GM18909 (cell line): ENCODE measurements around the gene ST3GAL4.
"Not testable (repeated sequence)": the region's sequence is repeated elsewhere in the genome, so short reads cannot be mapped to it uniquely, and the experiment has no call there.

Experiments
- ATAC-seq: cut with Tn5 transposase; IDR thresholded peaks from one replicate; pipeline ENCODE4 v1.9.1; 2021; ENCODE audit warnings: mild to moderate bottlenecking; ENCODE audit not compliant: unreplicated experiment, poor library complexity

Gene ST3GAL4

DNA sequence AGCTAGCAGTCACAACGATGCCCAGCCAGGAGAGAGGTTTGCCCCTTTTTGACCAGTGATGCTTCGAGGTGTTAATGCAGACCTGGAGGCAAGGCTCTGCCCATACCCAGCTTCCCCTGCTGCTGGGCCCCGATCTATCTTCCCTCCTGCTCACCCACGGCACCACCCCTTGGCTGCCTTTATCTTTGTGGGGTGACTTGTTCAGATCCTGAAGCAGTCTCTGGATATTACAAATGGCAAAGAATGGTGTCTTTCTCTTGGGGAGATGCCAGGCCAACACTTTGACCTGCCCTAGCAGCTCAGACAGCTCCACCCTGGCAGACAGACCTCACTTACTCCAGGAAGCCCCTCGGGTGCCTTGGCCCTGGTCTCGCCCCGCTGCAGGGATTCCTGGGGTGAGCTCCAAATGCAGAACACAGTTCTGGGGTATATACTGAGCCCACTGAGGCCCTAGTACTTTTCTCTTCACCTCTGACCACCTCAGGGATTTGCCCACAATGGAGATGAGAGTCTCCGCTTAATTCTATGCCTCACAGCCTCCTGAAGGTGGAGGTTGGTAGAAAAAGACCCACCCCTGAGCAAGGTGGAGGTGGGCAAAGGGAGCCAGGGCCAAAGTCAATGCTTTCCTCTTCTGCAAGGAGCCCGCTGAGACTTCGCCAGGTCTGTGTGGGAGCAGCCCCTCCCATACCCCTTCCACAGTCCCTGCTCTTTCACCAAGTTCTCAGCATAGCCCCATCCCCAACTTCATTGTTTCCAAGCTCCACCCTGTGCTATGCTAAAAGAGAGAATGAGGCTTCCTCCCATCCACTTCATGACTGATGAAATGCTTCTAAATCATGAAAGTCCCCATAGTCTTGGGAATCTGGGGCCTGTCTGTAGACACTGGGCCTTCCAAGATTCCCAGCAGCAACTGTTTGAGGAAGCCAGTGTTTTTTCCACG is 11.1 kb upstream of the ST3GAL4 start:
- ATAC-seq, result no peak

DNA sequence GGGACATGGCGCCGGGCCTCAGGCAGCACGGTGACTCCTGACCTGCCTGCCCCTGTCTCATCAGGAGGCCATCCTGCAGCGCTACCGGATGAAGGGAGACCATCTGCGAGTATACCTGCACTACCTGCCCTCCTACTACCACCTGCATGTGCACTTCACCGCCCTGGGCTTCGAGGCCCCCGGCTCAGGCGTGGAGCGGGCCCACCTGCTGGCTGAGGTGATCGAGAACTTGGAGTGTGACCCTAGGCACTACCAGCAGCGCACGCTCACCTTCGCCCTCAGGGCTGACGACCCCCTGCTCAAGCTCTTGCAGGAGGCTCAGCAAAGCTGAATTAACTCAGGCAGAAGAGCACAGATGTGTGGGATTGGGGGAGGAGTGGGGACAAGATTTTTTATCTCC is 10.2 kb upstream of the ST3GAL4 start:
- no peak for ATAC-seq

DNA sequence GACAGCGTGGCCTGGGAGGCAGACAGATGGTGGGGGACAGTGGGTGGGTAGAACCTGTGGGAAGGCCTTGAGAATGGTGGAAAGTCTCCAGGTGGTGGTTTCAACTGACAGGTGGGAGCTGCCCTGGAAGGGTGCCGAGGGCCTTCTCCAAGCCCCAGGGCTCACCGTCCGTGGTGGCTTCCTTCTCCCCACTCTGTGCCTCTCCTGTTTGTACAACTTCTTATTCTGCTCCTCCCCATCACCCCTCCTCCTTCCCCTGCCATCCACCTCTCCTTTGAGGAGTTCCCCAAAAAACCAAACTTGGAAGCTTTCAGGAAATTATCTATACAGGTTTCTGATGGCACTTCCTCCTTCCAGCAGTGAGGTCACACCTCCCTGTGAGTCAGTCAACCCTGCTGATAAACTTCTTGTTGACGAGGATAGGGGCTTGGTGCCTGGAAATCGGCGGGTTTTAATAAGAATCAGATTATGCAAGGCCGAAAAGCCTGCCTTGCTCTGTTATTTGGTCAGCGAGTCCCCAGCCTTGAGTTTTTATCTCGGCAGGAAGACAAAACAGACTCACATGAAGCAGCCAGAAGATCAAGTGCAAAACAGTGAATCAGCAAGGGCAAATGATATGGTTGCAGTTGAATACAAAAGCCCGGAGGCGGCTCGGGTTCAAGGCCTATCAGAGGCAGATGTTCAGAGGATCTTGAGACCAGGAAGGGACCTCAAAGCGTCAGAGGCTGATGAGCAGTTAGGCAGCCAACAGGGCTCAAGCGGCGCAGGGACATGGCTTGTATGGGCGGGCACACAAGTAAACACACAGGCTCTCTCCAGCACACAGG is 9.5 kb upstream of the ST3GAL4 start:
- no peak for ATAC-seq

DNA sequence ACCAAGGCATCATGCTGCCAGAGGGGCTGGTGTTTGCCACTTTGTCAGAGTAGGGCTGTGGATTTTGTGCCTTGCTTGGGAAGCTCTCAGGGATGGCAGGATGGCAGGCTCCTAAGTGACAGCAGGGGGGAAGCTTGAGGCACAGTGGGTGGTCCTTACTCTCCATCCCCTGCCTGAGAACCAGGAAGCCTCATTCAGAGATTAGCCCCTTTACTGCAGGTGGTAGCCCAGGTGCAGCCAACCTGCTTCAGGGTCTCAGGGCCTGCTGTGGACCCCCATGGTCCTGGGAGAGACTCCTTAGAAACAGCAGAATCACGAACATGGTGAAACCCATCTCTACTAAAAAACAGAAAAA is 8.9 kb upstream of the ST3GAL4 start:
- no peak for ATAC-seq

DNA sequence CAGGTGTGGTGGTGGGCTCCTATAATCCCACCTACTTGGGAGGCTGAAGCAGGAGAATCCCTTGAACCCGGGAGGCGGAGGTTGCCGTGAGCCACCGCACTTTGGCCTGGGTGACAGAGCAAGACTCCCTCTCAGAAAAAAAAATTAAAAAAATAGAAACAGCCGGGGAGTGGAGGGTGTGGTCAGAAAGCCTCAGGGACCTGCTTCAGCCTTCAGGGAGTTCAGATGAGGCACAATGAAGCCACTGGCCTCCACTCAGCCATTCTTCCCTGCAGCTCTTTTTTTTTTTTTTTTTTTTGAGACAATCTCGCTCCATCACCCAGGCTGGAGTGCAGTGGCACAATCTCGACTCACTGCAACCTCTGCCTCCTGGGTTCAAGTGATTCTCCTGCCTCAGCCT is 8.5 kb upstream of the ST3GAL4 start:
- not testable (repeated sequence) for ATAC-seq

DNA sequence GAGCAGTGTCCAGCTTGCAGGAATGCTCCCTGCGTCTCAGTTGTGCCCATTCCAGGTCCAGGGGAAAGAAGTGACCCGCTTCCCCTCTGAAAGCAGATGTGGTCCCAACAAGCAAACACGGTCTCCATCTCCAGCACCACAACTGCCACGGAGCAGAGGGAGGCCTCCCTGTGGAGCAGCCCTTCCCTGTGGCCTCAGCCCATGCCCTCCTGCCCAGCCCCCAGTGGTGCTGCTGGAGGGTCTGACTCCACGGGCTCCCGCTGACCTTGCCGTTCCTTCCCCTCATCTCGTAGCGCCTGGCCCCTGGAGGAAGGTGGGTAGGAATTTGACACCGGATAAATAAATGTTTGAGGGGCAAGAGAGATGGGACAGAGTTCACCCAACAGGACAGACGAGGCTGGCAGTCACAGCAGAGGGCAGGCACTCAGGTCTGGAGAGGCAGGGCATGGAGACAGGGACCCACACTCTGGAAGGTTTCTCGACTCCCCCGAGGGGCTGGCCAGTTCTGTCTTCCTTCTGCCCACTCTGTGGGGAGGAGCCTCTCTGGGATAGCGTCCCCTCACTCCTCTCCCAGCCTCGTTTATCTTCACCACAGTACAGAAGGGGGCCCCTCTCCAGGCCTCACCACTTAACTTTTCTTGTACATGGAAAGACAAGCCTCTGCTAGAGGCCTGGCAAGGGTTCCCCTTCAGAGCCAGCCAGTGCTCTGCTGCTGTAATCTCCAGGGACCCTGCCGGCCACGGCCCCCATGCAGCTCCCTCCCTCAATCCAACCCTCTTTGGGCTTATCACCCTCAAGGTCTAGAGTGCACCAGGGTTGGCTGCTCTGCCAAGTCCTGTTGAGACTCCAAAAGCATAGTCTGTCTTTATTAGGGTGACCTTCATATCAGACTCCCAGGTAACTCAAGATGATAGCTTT is 7.5 kb upstream of the ST3GAL4 start:
- ATAC-seq, result no peak

DNA sequence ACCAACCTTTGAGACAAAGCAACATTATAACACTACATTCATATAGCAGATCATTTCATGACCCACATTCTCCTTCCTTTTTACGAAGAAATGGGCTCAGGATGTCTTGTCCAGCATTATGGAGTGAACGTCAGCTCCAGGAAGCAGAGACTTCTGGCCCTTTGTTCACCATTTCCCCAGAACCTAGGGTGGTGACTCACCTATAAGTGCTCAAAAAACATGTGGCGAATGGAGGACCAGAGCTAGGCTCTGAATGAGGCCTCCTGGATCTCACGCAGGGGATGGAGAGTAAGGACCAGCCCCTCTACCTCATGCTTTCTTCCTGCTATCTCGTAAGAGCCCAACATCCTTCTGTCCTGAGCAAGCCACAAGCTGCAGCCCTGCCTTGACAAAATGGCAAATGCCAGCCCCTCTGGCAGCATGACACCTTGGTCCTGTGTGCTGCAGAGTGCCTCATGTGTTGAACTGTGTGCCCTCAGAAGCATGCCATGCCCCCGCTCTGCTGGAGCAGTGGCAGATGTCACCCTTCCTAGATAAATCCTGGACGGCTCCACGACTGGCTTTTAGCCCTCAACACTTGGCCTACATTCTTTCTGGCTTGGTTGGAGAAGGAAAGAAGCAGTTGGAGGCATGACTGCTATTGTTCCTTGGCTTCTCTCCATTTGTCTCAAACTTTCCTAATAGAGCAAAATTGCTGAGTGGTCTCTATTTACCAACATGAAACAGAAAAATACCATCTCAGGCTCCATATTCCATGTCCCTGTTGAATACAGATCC is 6.5 kb upstream of the ST3GAL4 start:
- no peak for ATAC-seq

DNA sequence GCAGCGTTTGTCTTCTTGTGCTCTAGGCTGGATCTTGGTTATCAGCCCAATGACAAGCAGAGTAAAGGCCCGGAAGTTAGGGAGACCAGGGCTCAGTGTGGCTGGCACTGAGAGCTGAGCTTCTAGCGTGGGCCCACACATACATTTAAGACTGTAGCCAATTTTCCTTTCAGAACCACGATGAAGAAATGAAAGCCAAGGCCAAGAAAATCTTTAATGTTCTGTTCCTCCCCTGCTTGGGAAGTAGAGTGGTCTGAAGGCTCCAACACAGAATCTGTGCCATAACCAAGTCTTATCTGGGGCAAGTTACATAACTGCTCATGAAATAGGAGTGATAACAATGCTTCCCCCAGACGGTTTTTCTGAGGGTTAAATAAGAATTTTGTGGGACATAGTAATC is 4.7 kb upstream of the ST3GAL4 start:
- no peak for ATAC-seq

DNA sequence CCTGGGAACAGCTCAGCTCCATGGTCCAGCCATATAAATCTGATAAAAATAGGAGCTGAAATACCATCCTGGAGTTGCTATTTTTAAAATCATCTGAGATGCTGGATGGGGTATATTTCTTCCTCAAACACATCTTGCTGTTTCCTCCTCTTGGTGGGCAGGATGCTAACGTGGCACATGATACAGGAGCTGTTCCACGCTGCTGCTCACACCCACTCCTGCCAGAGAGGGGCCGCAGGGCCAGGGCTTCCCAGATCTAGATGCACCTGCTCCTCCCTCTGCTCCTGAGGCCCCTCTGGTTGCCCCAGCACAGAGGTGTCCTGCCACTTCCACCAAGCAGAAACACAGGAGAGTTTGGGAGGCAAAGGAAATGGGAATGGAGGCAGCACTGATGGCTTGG is 3.3 kb upstream of the ST3GAL4 start:
- ATAC-seq, result no peak

DNA sequence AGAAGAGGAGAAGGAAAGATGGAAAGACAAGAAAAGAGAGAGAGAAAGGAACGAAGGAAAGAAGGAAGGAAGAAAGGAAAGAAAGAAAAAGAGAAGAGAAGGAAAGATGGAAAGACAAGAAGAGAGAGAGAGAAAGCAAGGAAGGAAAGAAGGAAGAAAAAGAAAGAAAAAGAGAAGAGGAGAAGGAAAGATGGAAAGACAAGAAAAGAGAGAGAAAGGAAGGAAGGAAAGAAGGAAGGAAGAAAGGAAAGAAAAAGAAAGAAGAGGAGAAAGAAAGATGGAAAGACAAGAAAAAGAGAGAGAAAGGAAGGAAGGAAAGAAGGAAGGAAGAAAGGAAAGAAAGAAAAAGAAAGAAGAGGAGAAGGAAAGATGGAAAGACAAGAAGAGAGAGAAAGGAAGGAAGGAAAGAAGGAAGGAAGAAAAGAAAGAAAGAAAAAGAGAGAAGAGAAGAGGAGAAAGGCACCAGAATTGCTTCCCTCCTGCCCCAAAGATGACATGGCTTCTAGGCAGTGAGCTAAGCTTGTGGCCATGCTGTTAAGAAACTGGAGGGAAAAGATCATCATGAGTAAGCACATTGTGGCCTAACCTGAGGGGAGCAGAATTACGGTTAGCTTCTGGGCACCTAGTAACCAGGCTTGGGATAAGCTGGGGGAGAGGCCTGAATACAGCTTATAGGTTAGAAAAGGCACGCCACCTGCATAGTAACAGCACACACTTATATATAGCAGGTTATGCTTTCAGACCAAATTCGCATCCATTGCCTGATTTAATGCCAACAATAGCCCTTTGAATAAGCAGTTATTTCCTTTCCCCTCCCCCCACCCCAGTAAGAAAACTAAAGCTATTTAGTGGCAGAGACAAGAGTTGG is 2.3 kb upstream of the ST3GAL4 start:
- no peak for ATAC-seq

DNA sequence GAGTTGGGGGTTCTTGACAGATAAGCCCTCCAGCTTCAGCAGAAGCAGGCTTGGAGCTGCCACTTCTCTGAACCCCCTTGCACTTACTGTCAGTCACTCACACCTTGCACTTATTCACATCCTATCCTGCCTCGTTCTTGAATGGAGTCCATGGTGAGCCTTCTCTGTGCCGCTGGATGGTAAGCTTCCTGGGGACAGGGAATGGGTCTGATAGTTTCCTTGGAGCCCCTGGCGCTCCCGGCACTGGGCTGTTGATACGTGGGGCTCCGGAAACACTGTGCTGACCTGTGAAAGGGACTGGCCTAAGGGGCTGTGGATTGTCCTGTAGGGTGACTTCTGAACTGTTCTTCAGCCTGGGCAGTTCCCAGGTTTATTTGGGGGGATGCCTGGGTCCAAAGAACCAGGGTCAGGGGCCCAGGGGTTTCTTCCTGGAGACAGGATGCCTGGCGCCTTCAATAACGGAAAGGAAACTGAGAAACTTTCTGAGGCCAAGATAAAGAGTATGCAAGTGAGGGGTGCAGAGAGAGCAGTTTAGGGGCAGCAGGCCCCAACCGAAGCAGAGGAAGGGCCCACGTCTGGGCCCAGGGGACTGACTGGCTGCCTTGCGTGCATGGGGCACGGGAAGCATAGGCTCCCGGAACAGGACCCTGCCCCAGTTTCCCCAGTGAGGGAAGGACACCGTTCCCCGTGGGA is 709 bp upstream of the ST3GAL4 start:
- peak; percentile 42 for ATAC-seq

DNA sequence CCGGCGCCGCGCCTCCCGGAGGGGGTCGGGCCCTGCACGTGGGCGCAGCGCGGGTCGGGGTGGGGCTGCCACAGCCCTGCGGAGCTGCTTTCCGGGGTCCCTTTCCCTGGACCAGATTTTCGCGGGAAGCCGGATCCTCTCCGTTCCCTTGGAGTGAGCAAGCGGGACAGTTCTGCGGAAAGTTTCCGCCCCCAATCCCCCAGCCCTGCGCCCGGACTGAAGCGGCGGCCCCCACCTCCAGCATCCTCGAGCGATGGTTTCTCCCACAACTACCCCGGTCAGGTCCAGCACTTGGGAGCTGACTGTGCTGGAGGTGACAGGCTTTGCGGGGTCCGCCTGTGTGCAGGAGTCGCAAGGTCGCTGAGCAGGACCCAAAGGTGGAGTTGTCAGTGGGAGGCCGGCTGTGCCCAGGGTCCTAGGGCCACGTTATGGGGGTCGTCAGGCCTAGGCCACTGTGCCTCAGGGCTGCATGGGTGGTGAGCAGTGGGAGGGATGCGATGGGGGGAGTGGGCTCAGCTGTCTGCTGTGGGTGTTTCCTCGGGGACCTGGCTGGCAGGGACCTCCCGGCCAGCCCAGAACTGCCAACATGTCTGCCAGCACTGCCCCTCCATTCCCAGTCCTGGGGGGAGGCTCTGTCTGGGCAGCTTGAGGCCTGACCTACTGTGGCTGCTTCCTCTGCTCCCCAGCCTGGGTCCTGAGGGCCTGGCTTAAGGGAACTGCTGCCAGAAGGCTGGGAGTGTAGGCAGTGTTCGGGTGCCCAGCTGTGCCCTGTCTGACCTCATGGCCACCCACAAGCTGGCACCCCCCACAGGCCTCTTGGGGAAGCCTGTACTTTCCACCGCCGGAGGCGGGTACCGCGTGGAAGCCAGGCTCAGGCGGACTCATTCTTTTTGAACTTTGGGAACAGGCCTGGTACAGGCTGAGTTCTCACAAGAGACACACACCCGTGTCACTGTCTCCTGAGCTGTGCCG is 726 bp downstream of the ST3GAL4 start:
- peak; percentile 20 for ATAC-seq

DNA sequence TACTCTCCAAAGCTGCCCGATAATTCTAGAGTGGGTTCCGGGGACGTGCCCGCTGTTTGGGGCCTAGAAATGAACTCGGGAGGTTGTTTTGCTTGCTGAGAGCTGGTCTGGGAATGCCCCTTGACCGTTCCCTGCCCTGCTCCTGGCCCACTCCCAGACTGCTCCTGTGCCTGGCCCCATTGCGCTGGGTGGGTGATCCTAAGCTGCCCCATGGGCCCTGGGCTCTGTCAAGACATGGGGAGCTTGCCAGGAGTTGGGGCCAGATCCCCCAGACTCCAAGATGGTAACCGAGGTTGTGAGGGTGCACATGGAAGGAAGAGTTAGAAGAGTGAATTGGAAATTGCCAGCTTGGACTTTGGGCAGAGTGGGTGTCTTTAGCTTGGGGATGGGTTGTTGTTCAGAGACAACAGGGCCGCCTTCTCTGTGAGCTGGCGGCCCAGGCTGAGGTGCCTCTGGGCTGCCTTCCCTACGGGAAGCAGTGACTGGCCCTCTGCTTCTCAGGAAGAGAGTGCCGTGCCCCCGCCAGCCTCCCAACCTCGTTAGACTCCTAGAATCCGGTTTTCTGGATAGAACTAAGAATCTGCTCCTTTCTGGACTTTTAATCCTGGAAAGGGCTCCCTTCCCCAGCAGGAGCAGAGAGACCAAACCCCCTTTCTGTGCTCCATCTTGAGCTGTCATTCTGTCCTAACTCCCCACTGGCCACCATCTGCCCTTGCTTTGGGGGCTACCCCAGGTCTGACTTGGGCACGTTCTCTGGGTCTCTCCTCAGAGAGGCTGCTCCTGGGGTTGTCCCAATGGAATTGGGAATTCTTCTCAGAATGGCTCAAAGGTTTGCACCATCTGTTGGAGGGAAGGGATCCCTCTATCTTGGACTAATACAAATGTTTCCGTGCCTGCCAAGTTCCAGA is 1.8 kb downstream of the ST3GAL4 start:
- no peak for ATAC-seq

DNA sequence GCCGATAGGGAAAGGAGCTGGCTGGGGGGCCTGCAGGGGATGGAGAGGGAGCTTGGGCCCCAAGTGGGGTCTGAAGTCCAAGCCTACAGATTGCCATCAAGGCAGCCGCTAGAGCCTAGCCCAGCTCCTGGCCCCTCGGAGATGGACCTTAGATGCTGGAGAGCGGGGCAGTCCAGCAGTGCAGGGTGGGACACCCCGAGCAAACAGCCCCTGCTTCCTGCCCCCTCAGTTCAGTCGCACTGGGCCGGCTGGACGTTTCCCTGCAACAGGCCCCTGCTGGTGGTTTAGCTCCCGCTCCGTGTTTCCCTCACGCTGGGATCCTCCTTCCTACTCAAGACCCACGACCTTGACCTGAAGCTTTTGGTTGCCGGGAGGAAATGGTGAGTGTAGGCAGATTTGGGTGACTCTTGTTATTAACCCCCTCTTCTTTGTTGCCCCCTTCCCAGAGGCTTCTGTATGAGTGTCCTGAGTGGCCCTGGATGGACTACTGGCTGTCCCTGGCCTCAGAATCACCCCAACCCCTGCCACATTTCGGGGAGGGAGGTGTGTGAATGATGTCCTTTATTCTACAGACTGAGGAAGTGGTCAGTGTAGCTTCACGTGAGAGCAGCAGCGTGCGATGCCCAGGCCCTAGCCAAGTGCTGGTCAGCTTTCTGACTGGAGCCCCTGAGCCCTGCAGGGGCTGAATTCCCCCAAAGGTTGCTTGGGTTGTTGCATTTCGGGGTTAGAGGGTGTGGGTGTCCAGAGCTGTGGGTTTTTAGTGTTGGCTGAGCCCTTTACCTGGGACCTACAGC is 2.7 kb downstream of the ST3GAL4 start:
- ATAC-seq, result no peak

DNA sequence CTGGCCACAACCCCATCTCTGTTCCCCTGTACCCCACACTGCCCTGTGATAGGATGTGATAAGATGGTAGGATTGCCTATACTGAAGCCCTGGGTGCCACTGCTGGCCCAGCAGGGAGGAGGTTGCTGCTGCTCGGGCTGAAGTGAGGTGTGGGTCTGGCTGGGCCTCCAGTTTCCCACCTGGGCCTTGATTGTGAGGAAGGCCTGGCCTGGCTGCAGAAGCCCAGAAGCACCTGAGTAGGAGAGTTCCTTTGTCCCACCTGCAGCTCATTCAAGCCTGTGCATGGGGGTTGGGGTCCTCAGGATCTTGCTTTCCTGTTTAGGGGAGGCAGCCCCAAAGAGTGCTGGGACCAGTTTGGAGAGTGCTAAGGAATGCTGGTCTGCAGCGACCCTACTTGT is 3.3 kb downstream of the ST3GAL4 start:
- no peak for ATAC-seq
